K562 (cell line): ENCODE data around the gene KRAS. TPM values are rescaled to one million over a fixed set of nuclear protein-coding genes. Genes with fewer than 3 reads are reported as not detected.
A peak's percentile ranks its signal among the peaks of the same experiment; 100 is the strongest.

Experiments
- ASH1L ChIP-seq: fragments of 450-650 bp; IDR thresholded peaks from 2 replicates; pipeline ENCODE4 v1.6.1; 2018; ENCODE audit warnings: borderline replicate concordance, mild to moderate bottlenecking, low read depth; ENCODE audit not compliant: partially characterized antibody
- ELF4 ChIP-seq: fragments of 450-650 bp; formaldehyde crosslinking; IDR thresholded peaks from 2 replicates; pipeline ENCODE4 v1.4.0; 2022; ENCODE audit warnings: missing genetic modification characterization
- ERF ChIP-seq: fragments of 450-650 bp; formaldehyde crosslinking; IDR thresholded peaks from 2 replicates; pipeline ENCODE4 v1.4.0; 2020; ENCODE audit warnings: mild to moderate bottlenecking, mixed read lengths
- FIP1L1 ChIP-seq: fragments of 200-400 bp; formaldehyde crosslinking; IDR thresholded peaks from 2 replicates; pipeline ENCODE4 v1.6.1; 2018; ENCODE audit warnings: mild to moderate bottlenecking, low read depth, low read length; ENCODE audit not compliant: poor library complexity, severe bottlenecking
- FOSL1 ChIP-seq: fragments of 200-800 bp; sonication (Bioruptor generic); conservative IDR thresholded peaks from 2 replicates; pipeline ENCODE4 v1.6.1; 2016; ENCODE audit warnings: missing genetic modification characterization, missing compliant biosample characterization
- FUS ChIP-seq: fragments of 200-400 bp; formaldehyde crosslinking; optimal IDR thresholded peaks from 2 replicates; pipeline ENCODE3; 2017; ENCODE audit warnings: low read depth, low read length
- JUN ChIP-seq, 2 experiments: sonication (generic) in 1 of 2; formaldehyde crosslinking in 1 of 2; IDR thresholded peaks; 2 replicates each; pipeline versions ENCODE4 v1.6.1 to v1.8.0; 2012 to 2022; ENCODE audit warnings: borderline replicate concordance in 2 of 2, mild to moderate bottlenecking in 2 of 2, improper control_type of control experiment in 1 of 2, low read depth in 1 of 2, low read length in 1 of 2, missing genetic modification reagents in 1 of 2
- LEF1 ChIP-seq: fragments of 450-650 bp; IDR thresholded peaks from 2 replicates; pipeline ENCODE4 v1.6.1; 2016; ENCODE audit warnings: mild to moderate bottlenecking
- NELFE ChIP-seq: IDR thresholded peaks from 2 replicates; pipeline ENCODE4 v1.6.1; 2011; ENCODE audit warnings: mild to moderate bottlenecking; ENCODE audit not compliant: insufficient read depth, insufficient read length
- NR3C1 ChIP-seq: sonication (generic); formaldehyde crosslinking; IDR thresholded peaks from 2 replicates; pipeline ENCODE4 v1.8.1; 2022; ENCODE audit warnings: missing genetic modification reagents
- PHF8 ChIP-seq: fragments of 200-600 bp; sonication (generic); IDR thresholded peaks from 2 replicates; pipeline ENCODE4 v1.6.1; 2012; ENCODE audit warnings: mixed run types, mild to moderate bottlenecking, inconsistent platforms, low read length, moderate library complexity, borderline replicate concordance
- RFX1 ChIP-seq: fragments of 450-650 bp; IDR thresholded peaks from 2 replicates; pipeline ENCODE4 v1.6.1; 2016; ENCODE audit warnings: mild to moderate bottlenecking, moderate library complexity
- TOE1 ChIP-seq, 2 experiments: fragments of 450-650 bp in 1 of 2; sonication (generic) in 1 of 2; formaldehyde crosslinking in 1 of 2; IDR thresholded peaks; 2 replicates each; pipeline versions ENCODE4 v1.7.1 to v1.8.0; 2016 to 2022; ENCODE audit warnings: borderline replicate concordance in 2 of 2, mild to moderate bottlenecking in 2 of 2, antibody characterized with exemption in 1 of 2, inconsistent platforms in 1 of 2, low read depth in 1 of 2, missing genetic modification reagents in 1 of 2, moderate library complexity in 1 of 2
- YY1 ChIP-seq, 3 experiments: IDR thresholded peaks; 2 replicates each; pipeline ENCODE4 v1.6.1; 2011; ENCODE audit warnings: low read length in 2 of 3, mild to moderate bottlenecking in 2 of 3, moderate library complexity in 2 of 3, borderline replicate concordance in 1 of 3, control low read depth in 1 of 3, low read depth in 1 of 3; ENCODE audit not compliant: insufficient read depth in 3 of 3, insufficient replicate concordance in 2 of 3, control insufficient read depth in 1 of 3, insufficient read length in 1 of 3; ENCODE audit errors: extremely low read depth in 1 of 3
- ZFP36 ChIP-seq: fragments of 150-350 bp; IDR thresholded peaks from 2 replicates; pipeline ENCODE4 v1.6.1; 2018; ENCODE audit warnings: low read length, low read depth; ENCODE audit not compliant: partially characterized antibody
- ZNF124 ChIP-seq: sonication (generic); formaldehyde crosslinking; IDR thresholded peaks from 2 replicates; pipeline ENCODE4 v1.8.1; 2022; ENCODE audit warnings: missing genetic modification reagents
- ZNF224 ChIP-seq: sonication (generic); formaldehyde crosslinking; IDR thresholded peaks from 2 replicates; pipeline ENCODE4 v1.8.0; 2022; ENCODE audit warnings: mild to moderate bottlenecking, missing genetic modification reagents
- polyA plus RNA-seq, 8 experiments: library from polyadenylated mRNA; depleted of rRNA in 4 of 8; stranded (reverse) in 5 of 8; unstranded in 3 of 8; fragments of >200 nt; fragmentation: Nextera tagmentation in 2 of 8; fragmentation: Illumina TruSeq in 1 of 8; extraction: Ambion mirVana in 2 of 8; extraction: Trizol in 1 of 8; gene quantifications; 2 replicates each; pipeline versions ENCODE4 v1.2.1 to v1.2.3, GENCODE V29; 2011 to 2014; ENCODE audit warnings: inconsistent platforms in 1 of 8, missing spikeins in 1 of 8
- total RNA-seq, 7 experiments: library from RNA; depleted of rRNA in 6 of 7; stranded (reverse); fragments of >200 nt in 6 of 7; fragmentation: Illumina TruSeq in 2 of 7; extraction: Trizol in 2 of 7; gene quantifications; 2 replicates each; pipeline versions ENCODE4 v1.2.1 to v1.2.3, GENCODE V29; 2011 to 2021; ENCODE audit warnings: low replicate concordance in 1 of 7
- TF ChIP-seq, protein P1 (sequence below), 2 experiments: fragments of 450-650 bp in 1 of 2; IDR thresholded peaks; 2 replicates each; pipeline ENCODE4 v1.6.1; 2011 to 2017; ENCODE audit warnings: low read depth in 2 of 2, antibody characterized with exemption in 1 of 2, borderline replicate concordance in 1 of 2, low read length in 1 of 2, mild to moderate bottlenecking in 1 of 2, mixed read lengths in 1 of 2; ENCODE audit not compliant: control insufficient read depth in 1 of 2
- TF ChIP-seq, protein P2 (sequence below): fragments of 450-650 bp; IDR thresholded peaks from 2 replicates; pipeline ENCODE4 v1.6.1; 2016; ENCODE audit warnings: antibody characterized with exemption

KRAS gene
- total and polyA plus RNA-seq, 9 of the 15 experiments (the other 6 are each of a cell fraction or from before 2014, with no cell fraction given): 7.2 to 21.2 (median 12.7) TPM

DNA sequence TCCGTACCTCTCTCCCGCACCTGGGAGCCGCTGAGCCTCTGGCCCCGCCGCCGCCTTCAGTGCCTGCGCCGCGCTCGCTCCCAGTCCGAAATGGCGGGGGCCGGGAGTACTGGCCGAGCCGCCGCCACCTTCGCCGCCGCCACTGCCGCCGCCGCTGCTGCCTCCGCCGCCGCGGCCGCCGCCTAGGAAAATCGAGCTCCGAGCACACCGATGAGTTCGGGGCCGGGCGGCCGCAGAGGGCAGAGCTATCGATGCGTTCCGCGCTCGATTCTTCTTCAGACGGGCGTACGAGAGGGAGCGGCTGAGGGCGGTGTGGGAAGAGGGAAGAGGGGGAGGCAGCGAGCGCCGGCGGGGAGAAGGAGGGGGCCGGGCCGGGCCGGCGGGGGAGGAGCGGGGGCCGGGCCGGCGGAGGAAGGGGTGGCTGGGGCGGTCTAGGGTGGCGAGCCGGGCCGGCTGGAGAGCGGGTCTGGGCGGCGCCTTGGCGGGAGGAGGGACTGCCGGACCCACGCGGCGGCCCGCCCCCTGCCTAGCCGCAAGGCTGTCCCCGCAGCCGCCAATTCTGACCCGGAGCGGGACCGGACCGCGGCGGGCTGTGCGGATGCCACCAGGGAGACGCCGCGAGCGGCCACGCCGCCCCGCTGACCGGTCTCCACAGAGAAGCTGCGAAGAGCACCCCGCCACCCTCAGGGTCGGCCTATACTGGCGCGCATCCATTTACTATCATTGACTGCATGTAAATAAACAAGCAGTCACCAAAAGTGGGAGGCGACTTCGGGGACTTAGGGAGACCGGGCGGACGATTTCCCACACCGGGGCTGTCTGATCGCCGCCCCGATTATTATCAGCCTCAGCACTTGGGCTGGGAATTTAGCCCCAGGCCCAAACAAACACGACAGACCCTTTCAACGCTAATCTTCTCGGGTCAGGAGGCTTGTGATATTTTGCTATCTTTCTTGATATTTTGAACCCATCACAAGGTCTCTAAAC is at the start of gene KRAS (continued):
- TF ChIP-seq, protein P1, sequence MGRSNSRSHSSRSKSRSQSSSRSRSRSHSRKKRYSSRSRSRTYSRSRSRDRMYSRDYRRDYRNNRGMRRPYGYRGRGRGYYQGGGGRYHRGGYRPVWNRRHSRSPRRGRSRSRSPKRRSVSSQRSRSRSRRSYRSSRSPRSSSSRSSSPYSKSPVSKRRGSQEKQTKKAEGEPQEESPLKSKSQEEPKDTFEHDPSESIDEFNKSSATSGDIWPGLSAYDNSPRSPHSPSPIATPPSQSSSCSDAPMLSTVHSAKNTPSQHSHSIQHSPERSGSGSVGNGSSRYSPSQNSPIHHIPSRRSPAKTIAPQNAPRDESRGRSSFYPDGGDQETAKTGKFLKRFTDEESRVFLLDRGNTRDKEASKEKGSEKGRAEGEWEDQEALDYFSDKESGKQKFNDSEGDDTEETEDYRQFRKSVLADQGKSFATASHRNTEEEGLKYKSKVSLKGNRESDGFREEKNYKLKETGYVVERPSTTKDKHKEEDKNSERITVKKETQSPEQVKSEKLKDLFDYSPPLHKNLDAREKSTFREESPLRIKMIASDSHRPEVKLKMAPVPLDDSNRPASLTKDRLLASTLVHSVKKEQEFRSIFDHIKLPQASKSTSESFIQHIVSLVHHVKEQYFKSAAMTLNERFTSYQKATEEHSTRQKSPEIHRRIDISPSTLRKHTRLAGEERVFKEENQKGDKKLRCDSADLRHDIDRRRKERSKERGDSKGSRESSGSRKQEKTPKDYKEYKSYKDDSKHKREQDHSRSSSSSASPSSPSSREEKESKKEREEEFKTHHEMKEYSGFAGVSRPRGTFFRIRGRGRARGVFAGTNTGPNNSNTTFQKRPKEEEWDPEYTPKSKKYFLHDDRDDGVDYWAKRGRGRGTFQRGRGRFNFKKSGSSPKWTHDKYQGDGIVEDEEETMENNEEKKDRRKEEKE (IDR thresholded peaks at IDR 0.05; ENCODE audit: borderline replicate concordance in 1 of 2, control insufficient read depth in 1 of 2, low read depth in 2 of 2, low read length in 1 of 2): no peak
- TF ChIP-seq YY1 (IDR thresholded peaks at IDR 0.05; ENCODE audit: borderline replicate concordance in 1 of 3, control insufficient read depth in 1 of 3, extremely low read depth in 1 of 3, insufficient read depth in 3 of 3, insufficient read length in 1 of 3, insufficient replicate concordance in 2 of 3, low read depth in 1 of 3, low read length in 2 of 3) (peak in 2 of 3 experiments; percentile 76 to 83), FIP1L1 (no peak), NR3C1 (CRISPR knock-in tag) (no peak), ERF (CRISPR knock-in tag) (0 out of 2 replicates have a peak, but pooled peaks have one; percentile 51), JUN (IDR thresholded peaks at IDR 0.05; ENCODE audit: borderline replicate concordance, low read depth, low read length) (peak; percentile 9; the same call in 1 of the 2 replicates), JUN (CRISPR knock-in tag; IDR thresholded peaks at IDR 0.05; ENCODE audit: borderline replicate concordance) (no peak), ZNF124 (CRISPR knock-in tag) (no peak), ZFP36 (no peak), FUS (peak; percentile 67), TOE1 (IDR thresholded peaks at IDR 0.05; ENCODE audit: borderline replicate concordance) (no peak; the same call in 1 of the 2 replicates), TOE1 (CRISPR knock-in tag; IDR thresholded peaks at IDR 0.05; ENCODE audit: borderline replicate concordance, low read depth) (no peak), ASH1L (no peak), RFX1 (no peak), PHF8 (peak; percentile 68; the same call in 1 of the 2 replicates), ZNF224 (CRISPR knock-in tag) (no peak), FOSL1 (tag) (no peak), NELFE (no peak), ELF4 (CRISPR knock-in tag) (no peak), LEF1 (no peak)
- TF ChIP-seq, protein P2, sequence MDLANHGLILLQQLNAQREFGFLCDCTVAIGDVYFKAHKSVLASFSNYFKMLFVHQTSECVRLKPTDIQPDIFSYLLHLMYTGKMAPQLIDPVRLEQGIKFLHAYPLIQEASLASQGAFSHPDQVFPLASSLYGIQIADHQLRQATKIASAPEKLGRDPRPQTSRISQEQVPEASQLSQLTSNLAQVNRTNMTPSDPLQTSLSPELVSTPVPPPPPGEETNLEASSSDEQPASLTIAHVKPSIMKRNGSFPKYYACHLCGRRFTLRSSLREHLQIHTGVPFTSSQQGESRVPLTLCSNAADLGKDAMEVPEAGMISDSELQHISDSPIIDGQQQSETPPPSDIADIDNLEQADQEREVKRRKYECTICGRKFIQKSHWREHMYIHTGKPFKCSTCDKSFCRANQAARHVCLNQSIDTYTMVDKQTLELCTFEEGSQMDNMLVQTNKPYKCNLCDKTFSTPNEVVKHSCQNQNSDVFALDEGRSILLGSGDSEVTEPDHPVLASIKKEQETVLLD: no peak
